Endothelial cell of umbilical vein (primary cell): ENCODE data around the gene NR6A1. TPM values are rescaled to one million over a fixed set of nuclear protein-coding genes. Genes with fewer than 3 reads are reported as not detected.
A peak's percentile ranks its signal among the peaks of the same experiment; 100 is the strongest.

Source experiments
- BruUV-seq: library from RNA; stranded (reverse); fragments of 400-500 nt; replicated peaks from 2 replicates; lab custom pipeline; 2021; lab: Mats Ljungman, UMichigan
- CTCF ChIA-PET: fragments of 300-600, 350-600 bp; sonication (Branson Sonifier 250); formaldehyde crosslinking; loops from one replicate; lab custom pipeline; 2021; ENCODE audit warnings: antibody characterized with exemption, inconsistent platforms; lab: Charles Lee
- POLR2A ChIA-PET: fragments of 300-600, 350-600 bp; sonication (Branson Sonifier 250); formaldehyde crosslinking; loops from one replicate; lab custom pipeline; 2021; ENCODE audit warnings: antibody characterized with exemption, inconsistent platforms; lab: Charles Lee
- DNase-seq: peaks from one replicate; pipeline ENCODE4 v3.0.0-alpha.2; 2011; ENCODE audit warnings: low read depth, low spot score
- FAIRE-seq: peaks from 2 replicates; lab custom pipeline; 2011; peaks lifted over from hg19 to GRCh38; lab: Jason Lieb, UNC
- H2AFZ ChIP-seq: 2 replicates; pipeline ENCODE4 v1.6.0; 2012; ENCODE audit warnings: low read depth, low read length, control low read depth, inconsistent platforms
- H3K27ac ChIP-seq: 2 replicates; pipeline ENCODE4 v1.5.1; 2011; ENCODE audit warnings: low read depth, mild to moderate bottlenecking, control low read depth, low read length, moderate library complexity; ENCODE audit not compliant: insufficient read depth
- H3K27me3 ChIP-seq, 2 experiments: 2 replicates each; pipeline versions ENCODE4 v1.6.0 to v1.6.1; 2011; ENCODE audit warnings: low read length in 2 of 2, mixed read lengths in 1 of 2; ENCODE audit not compliant: control insufficient read depth in 2 of 2, insufficient read depth in 2 of 2
- H3K36me3 ChIP-seq, 2 experiments: 2 replicates in 1 of 2; 3 replicates in 1 of 2; pipeline ENCODE4 v1.5.1; 2011; ENCODE audit warnings: low read length in 2 of 2, mild to moderate bottlenecking in 1 of 2, moderate library complexity in 1 of 2; ENCODE audit not compliant: control insufficient read depth in 2 of 2, insufficient read depth in 2 of 2; ENCODE audit errors: extremely low read depth in 1 of 2
- H3K4me1 ChIP-seq: 3 replicates; pipeline ENCODE4 v1.5.1; 2011; ENCODE audit warnings: mild to moderate bottlenecking, low read length; ENCODE audit not compliant: control insufficient read depth, insufficient read depth; ENCODE audit errors: extremely low read depth
- H3K4me2 ChIP-seq: 2 replicates; pipeline ENCODE4 v1.6.1; 2011; ENCODE audit warnings: low read length, control low read depth, mixed read lengths; ENCODE audit not compliant: insufficient read depth
- H3K4me3 ChIP-seq, 3 experiments: fragments of 200-600 bp in 1 of 3; sonication (generic), shearing (Covaris generic) in 1 of 3; replicated peaks in 1 of 3; 2 replicates each; pipeline ENCODE4 v1.5.1; 2011 to 2016; ENCODE audit warnings: control low read depth in 3 of 3, low read length in 3 of 3, mild to moderate bottlenecking in 2 of 3, inconsistent platforms in 1 of 3, low read depth in 1 of 3, moderate library complexity in 1 of 3; ENCODE audit not compliant: insufficient read depth in 1 of 3
- H3K79me2 ChIP-seq: 2 replicates; pipeline ENCODE4 v1.6.0; 2012; ENCODE audit warnings: low read length, inconsistent platforms; ENCODE audit not compliant: control insufficient read depth, insufficient read depth
- H3K9ac ChIP-seq: replicated peaks from 2 replicates; pipeline ENCODE3; 2011; ENCODE audit warnings: low read length, control low read depth; ENCODE audit not compliant: insufficient read depth; ENCODE audit errors: extremely low read depth
- H3K9me1 ChIP-seq: replicated peaks from 3 replicates; pipeline ENCODE4 v1.6.0; 2011; ENCODE audit warnings: mild to moderate bottlenecking, low read length; ENCODE audit not compliant: control insufficient read depth, insufficient read depth; ENCODE audit errors: extremely low read depth
- H3K9me3 ChIP-seq: replicated peaks from 2 replicates; pipeline ENCODE4 v1.5.1; 2012; ENCODE audit warnings: low read length, inconsistent platforms; ENCODE audit not compliant: control insufficient read depth, insufficient read depth
- H4K20me1 ChIP-seq: replicated peaks from 2 replicates; pipeline ENCODE3; 2011; ENCODE audit warnings: mild to moderate bottlenecking, low read length; ENCODE audit not compliant: control insufficient read depth, insufficient read depth; ENCODE audit errors: extremely low read depth
- EZH2 ChIP-seq: IDR thresholded peaks from 2 replicates; pipeline ENCODE4 v1.6.1; 2012; ENCODE audit warnings: borderline replicate concordance, low read depth, mild to moderate bottlenecking, moderate library complexity, low read length, inconsistent platforms; ENCODE audit not compliant: severe bottlenecking
- POLR2AphosphoS5 ChIP-seq: IDR thresholded peaks from 2 replicates; pipeline ENCODE4 v1.6.1; 2012; ENCODE audit warnings: low read depth, mild to moderate bottlenecking, control low read depth, low read length, moderate library complexity; ENCODE audit not compliant: insufficient read depth
- dilution Hi-C: fragments of 300-500 bp; cut with MboI; formaldehyde crosslinking; loops from one replicate; pipeline ENCODE4 v1.15.0; 2019; ENCODE audit warnings: low sequenced_read_pairs; ENCODE audit not compliant: extremely low pct_ligation_motif_present
- intact Hi-C: fragments of 100-400 bp; cut with micrococcal nuclease; formaldehyde crosslinking; loops from one replicate; pipeline ENCODE4 v1.10.0; 2022
- polyA plus RNA-seq, 4 experiments: library from polyadenylated mRNA; depleted of rRNA in 3 of 4; stranded (reverse) in 3 of 4; unstranded in 1 of 4; fragments of >200 nt; gene quantifications; 2 replicates each; pipeline versions ENCODE4 v1.2.1 to v1.2.3, GENCODE V29; 2011 to 2012; ENCODE audit warnings: missing spikeins in 1 of 4
- total RNA-seq: library from RNA; stranded (reverse); gene quantifications from 2 replicates; pipeline ENCODE4 v1.2.3, GENCODE V29; 2021
- TF ChIP-seq, protein P1 (sequence below), 2 donors: IDR thresholded peaks; 1 replicate in 1 of 2; 2 replicates in 1 of 2; pipeline ENCODE4 v1.5.1; 2011; ENCODE audit warnings: low read length in 2 of 2, mild to moderate bottlenecking in 2 of 2, moderate library complexity in 2 of 2, control low read depth in 1 of 2, inconsistent platforms in 1 of 2, low read depth in 1 of 2; ENCODE audit not compliant: insufficient read depth in 1 of 2; ENCODE audit errors: extremely low read depth in 1 of 2
- TF ChIP-seq, protein P2 (sequence below): IDR thresholded peaks from 2 replicates; pipeline ENCODE4 v1.6.1; 2011; ENCODE audit not compliant: insufficient read depth, insufficient read length

NR6A1 gene
- total and polyA plus RNA-seq, 2 donors (not counting 3 experiments of a cell fraction or from before 2014, with no cell fraction given) = 0.17 to 1.2 TPM

DNA sequence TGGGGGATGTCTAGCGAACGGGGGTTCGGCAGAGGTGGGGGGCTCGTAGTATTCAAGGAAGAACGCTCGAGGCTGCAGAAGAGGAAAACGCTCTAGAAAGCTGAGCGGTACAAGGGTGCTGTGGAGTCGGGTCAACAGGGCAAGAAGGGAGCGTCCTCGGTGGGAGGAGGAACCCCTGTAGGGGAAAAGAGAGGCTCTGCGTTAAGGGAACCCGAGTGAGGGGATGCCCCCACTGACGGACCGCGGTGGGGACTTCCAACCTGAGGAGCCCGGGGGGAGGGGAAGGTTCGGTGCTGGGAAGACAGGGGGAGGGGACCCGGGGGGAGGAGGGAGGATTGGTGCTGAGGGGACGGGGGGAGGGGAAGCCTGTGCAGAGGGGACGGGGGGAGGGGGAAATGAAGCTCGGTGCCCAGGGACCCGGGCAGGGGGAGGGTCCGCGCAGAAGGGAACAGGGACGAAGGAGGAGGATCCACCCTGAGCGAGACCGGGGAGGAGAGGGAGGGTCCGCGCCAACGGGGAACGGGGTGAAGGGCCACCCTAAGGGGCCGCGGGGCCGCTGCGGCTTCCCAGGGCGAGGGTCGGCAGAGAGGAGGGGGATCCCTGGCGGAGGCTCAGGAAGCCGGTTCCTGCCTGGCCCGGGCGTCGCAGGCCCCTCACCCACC lies 621 bp downstream of the NR6A1 start:
- intact Hi-C loops = loop anchor here (1.0 to 5.0 kb wide), 2 partner anchors 111 to 472 kb away; partner anchors contain the start of gene HSPA5
- dilution Hi-C loops = no loop called here
- FAIRE-seq = no peak

More for the DNA sequence above, 621 bp downstream of the NR6A1 start:
- Histone ChIP-seq H3K4me3 (peak overlapping the region; percentile 29 to 62 (median 54)), H3K9me3 (no peaks in the 10 kb centered on the region), H2AFZ (peak overlapping the region; percentile 81), H3K9ac (no peak overlapping the region), H3K36me3 (no peaks in the 10 kb centered on the region), H3K27me3 (peaks cover 39 to 50% of the 10 kb centered on the region in 2 experiments), H4K20me1 (peaks cover 2% of the 10 kb centered on the region), H3K4me2 (peak overlapping the region; percentile 77), H3K27ac (no peak overlapping the region), H3K79me2 (no peaks in the 10 kb centered on the region), H3K4me1 (peaks cover 10% of the 10 kb centered on the region), H3K9me1 (no peaks in the 10 kb centered on the region)
- no peak for DNase-seq
- TF ChIP-seq POLR2AphosphoS5 (no peak), EZH2 (peak; percentile 61)
- TF ChIP-seq, protein P1, sequence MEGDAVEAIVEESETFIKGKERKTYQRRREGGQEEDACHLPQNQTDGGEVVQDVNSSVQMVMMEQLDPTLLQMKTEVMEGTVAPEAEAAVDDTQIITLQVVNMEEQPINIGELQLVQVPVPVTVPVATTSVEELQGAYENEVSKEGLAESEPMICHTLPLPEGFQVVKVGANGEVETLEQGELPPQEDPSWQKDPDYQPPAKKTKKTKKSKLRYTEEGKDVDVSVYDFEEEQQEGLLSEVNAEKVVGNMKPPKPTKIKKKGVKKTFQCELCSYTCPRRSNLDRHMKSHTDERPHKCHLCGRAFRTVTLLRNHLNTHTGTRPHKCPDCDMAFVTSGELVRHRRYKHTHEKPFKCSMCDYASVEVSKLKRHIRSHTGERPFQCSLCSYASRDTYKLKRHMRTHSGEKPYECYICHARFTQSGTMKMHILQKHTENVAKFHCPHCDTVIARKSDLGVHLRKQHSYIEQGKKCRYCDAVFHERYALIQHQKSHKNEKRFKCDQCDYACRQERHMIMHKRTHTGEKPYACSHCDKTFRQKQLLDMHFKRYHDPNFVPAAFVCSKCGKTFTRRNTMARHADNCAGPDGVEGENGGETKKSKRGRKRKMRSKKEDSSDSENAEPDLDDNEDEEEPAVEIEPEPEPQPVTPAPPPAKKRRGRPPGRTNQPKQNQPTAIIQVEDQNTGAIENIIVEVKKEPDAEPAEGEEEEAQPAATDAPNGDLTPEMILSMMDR (IDR thresholded peaks at IDR 0.05; ENCODE audit: extremely low read depth in 1 of 2, insufficient read depth in 1 of 2, low read depth in 1 of 2, low read length in 2 of 2) = no peak
- TF ChIP-seq, protein P2, sequence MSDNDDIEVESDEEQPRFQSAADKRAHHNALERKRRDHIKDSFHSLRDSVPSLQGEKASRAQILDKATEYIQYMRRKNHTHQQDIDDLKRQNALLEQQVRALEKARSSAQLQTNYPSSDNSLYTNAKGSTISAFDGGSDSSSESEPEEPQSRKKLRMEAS = no peak
- ChIA-PET CTCF (interaction anchor here (1.4 to 11.2 kb wide), 11 partner anchors 9 to 373 kb away, joined by 5 to 967 read pairs (median 10); partner anchors contain the start of genes ARPC5L, RPL35, SCAI and WDR38), POLR2A (interaction anchor here (0.6 to 0.7 kb wide), 3 partner anchors 91 to 734 kb away, joined by 3 to 10 read pairs (median 4); no protein-coding TSS in a partner anchor)
- BruUV-seq = no TSS peak
